Erythroblast (primary cell): ENCODE measurements around the gene DDX31.

Experiments
- DNase-seq, 2 experiments: peaks; one replicate each; lab custom pipeline; 2025; lab: John Stamatoyannopoulos, UW
- GATA1 ChIP-seq: IDR thresholded peaks from 2 replicates; pipeline ENCODE4 v1.6.1; 2011; ENCODE audit warnings: low read depth, mild to moderate bottlenecking, control low read depth, low read length, moderate library complexity
- POLR2A ChIP-seq: IDR thresholded peaks from 2 replicates; pipeline ENCODE4 v1.6.1; 2011; ENCODE audit warnings: mild to moderate bottlenecking, low read length

Gene DDX31

GRCh38 chr9:132556235-132556634, 113.5 kb downstream of the DDX31 start:
- TF ChIP-seq POLR2A (no peak), GATA1 (no peak)
- no peak for DNase-seq

GRCh38 chr9:132555528-132555927, 114.3 kb downstream of the DDX31 start:
- DNase-seq: no peak
- TF ChIP-seq POLR2A: no peak
- TF ChIP-seq GATA1: no peak

- no peak for DNase-seq
- TF ChIP-seq POLR2A (no peak), GATA1 (no peak)
These were observed 115.0 kb downstream of the DDX31 start for GRCh38 chr9:132554755-132555154.

GRCh38 chr9:132552041-132552440, 117.7 kb downstream of the DDX31 start:
- no peak for DNase-seq
- TF ChIP-seq POLR2A (no peak), GATA1 (no peak)

DNA sequence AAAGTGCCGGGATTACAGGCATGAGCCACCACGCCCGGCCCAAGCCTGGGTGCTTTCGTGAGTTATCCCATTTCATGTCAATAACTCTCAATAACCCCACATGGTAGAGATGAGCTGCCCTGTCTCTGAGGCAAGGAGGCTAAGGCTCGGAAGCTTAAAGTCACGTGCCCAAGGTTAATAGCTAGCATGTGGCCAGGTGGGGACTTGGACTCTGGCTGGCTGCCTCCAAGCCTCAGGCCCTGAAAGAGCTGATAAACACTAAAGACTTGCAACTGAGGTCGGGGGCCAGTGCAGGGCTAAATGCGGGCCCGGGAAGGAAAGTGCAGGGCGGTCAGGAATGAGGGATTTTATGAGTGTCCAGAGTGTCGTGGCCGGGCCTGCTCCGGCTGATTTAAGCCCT, 118.2 kb downstream of the DDX31 start:
- DNase-seq: no peak
- TF ChIP-seq GATA1: no peak
- no peak for TF ChIP-seq POLR2A

- DNase-seq: no peak
- TF ChIP-seq GATA1 (no peak), POLR2A (no peak)
These were observed 120.8 kb downstream of the DDX31 start for GRCh38 chr9:132548751-132549640.

DNA sequence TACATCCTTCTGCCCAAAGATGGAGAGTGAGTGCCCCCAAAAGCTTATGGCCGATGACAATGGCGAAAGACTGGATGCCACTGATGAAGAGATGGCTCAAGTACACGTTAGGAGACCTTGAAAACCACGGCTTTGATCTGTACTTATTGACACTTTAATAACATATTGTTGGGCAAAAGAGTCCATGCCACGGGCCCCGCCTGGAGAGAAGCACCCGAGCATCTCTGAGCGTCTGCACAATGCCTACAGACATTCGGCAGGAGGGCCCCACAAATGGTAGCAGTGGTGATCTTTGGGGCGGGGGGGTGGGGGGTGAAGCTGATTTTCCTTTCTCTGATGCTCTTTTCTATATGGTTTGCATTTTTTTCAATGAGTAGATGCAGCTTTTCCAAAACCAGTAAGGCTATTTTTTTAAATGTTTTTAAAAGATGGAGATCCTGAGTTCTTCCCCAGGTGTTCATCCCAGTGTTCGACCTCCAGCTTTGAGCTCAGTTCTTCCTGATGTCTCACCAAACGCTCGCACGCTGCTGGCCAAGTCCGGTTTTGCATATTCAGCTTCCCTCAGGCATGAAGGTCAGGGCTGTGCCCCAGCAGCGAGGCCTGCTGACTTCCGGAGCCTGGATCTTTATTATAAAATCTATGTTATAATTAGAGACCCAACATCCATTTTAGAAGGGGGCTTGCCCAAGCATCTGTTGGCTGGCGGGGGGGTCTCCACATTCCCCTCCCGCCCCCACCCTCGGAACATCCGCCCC, 121.6 kb downstream of the DDX31 start:
- no peak for TF ChIP-seq GATA1
- no peak for TF ChIP-seq POLR2A
- no peak for DNase-seq

DNA sequence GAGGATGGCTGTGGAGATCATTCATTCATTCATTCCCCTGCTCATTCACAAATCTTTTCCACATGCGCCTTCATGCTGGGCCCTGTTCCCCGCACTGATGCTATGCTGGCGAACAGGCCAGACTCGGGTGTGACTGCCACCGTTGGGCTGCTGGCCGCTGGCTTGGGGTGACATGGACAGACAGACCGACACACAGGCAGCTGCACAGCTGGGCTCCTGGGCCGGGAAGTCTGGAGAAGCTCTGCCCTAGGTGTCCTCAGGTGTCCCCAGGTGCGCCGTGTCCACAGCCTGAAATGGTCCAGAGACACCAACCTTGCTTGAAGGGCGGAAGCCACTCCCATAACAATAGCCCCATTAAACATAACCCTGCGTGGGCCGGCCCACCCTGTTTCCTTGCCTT, 122.3 kb downstream of the DDX31 start:
- DNase-seq: no peak
- no peak for TF ChIP-seq GATA1
- TF ChIP-seq POLR2A: no peak

- no peak for TF ChIP-seq POLR2A
- no peak for TF ChIP-seq GATA1
These were observed 122.7 kb downstream of the DDX31 start for GRCh38 chr9:132547052-132547431.

GRCh38 chr9:132546148-132547051, 123.4 kb downstream of the DDX31 start:
- no peak for TF ChIP-seq GATA1
- TF ChIP-seq POLR2A: no peak
- peak; percentile 14 to 15 for DNase-seq

More at GRCh38 chr9:132547052-132547431, 122.7 kb downstream of the DDX31 start:
- no peak for DNase-seq

GRCh38 chr9:132545578-132545977, 124.2 kb downstream of the DDX31 start:
- no peak for DNase-seq
- TF ChIP-seq GATA1 (no peak), POLR2A (no peak)

GRCh38 chr9:132543960-132544359, 125.8 kb downstream of the DDX31 start:
- no peak for DNase-seq
- TF ChIP-seq POLR2A (no peak), GATA1 (no peak)

- no peak for TF ChIP-seq GATA1
- TF ChIP-seq POLR2A: no peak
- no peak for DNase-seq
These were observed 126.5 kb downstream of the DDX31 start for GRCh38 chr9:132543251-132543650.
